Femur (tissue), 1 donor: ENCODE results near the gene NECTIN1.

ENCODE experiments used
- DNase-seq: peaks from one replicate; pipeline ENCODE4 v3.0.0-alpha.2; 2017

NECTIN1 gene

DNA sequence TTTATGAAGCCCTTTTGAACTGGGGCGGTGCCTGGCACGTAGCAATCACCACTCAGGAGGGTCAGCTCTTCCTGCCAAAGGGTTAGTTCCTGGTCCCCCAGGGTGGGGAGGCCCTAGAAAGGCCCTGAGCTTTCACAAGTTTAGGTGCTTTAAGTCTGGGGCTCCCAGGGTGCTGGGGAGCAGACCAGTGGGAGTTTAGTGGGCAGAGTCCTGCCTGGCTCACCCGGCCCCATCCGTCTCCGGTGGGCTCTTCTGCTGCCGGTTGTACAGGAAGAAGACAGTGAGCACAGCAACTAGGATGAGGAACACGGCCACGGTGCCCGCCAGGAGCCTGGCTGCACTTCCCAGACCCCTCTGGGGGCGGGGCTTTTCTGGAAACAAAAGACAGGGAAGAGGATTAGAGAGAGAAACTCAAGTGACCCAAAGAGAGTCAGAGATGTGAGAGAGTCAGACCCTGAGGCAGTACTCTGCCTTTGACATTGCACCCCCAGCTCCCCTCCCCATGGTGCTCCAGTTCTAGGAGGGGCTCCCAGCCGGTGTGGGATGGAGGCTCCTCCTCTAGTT lies 89.3 kb downstream of the NECTIN1 start:
- no peak for DNase-seq

DNA sequence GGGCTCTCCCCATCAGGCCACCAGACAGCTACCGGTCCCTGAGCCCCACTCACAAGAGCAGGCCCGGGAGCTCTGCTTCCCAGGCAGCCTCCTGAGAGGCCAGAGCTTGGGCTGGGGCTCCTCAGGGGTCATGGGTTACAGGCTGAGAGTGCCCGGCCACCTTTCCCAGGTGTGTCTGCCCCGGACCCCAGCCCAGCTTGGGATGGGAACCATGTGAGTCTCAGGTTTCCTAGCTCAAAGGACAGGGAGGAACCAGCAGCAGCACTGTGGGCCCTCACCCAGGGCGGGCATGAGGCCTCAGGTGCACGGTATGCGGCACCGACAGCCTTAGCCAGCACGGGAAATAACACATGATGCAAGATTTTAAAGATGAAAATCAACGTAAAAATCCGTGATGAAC lies 90.1 kb downstream of the NECTIN1 start:
- no peak for DNase-seq

- no peak for DNase-seq
Observed at GRCh38 chr11:119637481-119637880, 91.5 kb downstream of the NECTIN1 start.

DNA sequence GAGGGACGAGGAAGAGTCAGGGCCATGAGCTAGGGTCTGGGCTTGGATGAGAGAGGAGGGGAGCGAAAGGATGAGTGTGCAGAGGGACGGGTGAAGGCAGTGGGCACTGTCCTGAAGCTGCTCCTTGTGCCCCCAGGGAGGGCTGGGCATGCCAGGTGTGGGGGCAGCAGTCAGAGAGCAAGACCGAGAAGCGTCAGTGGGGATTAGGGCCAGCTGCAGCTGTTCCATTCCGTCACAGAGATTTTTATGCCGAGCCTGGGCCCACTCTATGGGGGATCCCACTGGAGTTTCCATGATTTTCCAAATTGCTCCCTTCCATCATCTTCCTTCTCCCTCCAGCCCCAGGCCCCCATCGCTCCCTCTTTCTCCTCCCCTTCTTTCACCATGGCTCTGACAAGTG lies 93.2 kb downstream of the NECTIN1 start:
- DNase-seq, result peak; percentile 57

GRCh38 chr11:119635041-119635740 lies 93.8 kb downstream of the NECTIN1 start:
- DNase-seq, result no peak

DNA sequence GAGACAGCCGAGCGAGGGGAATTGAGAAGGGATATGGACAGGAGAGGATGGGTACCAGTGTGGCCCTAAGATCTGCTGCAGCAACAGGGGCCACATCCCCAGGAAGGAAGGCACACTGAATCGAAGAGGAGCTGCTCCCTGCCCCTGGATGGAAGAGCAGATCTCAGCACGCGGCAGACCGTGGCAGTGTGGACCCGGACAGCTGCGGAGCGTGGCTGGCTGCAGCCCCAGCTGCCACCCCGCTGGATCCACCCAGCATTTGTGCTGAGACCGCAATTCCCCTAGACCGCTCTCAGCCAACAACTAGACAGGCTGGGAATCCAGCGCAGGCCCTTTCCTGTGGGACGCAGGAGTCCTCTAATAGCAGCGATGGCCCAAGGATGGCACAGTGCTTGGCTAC lies 94.7 kb downstream of the NECTIN1 start:
- peak; percentile 57 for DNase-seq

DNA sequence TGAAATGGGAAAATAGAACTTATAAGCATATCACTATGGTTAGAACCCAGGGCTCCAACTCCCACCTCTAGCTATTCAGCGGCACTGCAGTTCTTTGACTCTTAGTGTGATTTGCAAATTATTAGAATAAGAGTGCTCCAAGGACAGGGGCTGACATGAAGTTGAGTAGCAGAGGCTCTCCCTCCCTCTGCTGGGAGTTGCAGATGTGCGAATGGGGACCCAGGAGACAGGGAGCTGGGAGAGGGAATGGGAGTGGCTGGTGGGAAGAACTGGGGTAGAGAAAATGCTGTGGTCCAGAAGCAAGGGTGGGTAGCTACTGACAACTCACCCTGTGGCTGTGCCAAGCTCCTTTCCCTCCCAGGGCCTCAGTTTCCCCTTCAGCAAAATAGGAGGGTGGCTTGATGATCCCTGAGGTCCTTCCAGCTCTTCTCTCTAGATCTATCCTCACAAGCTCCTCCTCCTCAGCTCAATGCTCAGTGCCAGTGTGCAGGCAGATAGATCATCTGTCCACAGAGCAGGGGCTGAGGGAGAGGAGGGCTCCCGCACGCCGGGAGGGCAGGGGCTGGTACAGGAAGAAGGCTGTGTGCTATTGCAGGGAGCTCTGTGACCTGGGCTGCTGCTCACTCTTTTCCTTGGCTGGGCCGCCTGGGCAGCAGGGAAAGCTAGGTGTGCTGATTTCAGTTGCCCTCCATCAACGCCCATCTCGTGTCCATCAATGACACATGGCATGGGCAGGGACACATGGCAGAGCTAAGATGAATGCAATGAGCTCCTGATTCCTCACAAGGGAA lies 99.0 kb downstream of the NECTIN1 start:
- no peak for DNase-seq

GRCh38 chr11:119629085-119629484 lies 99.9 kb downstream of the NECTIN1 start:
- DNase-seq, result no peak

GRCh38 chr11:119627286-119627685 lies 101.7 kb downstream of the NECTIN1 start:
- no peak for DNase-seq

DNA sequence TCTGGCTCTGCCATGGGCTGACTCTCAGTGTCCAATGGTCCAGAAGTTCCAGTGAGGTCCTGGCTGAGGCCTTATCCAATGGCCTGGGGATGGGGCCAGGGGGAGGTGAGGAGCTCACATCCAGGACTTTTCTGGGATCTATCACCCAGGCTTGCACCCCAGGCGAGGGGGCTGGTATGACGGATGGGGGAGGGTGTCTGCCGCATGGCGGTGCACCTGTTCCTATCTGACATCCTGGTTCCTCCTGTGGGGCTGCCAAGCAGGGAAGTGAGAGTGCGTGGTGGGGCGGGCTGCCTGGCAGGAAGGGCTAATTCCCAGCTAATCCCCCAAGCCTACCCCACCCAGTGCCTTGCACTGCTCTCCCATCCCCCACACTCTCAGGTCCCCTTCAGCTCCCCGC lies 102.1 kb downstream of the NECTIN1 start:
- DNase-seq, result peak; percentile 74

DNA sequence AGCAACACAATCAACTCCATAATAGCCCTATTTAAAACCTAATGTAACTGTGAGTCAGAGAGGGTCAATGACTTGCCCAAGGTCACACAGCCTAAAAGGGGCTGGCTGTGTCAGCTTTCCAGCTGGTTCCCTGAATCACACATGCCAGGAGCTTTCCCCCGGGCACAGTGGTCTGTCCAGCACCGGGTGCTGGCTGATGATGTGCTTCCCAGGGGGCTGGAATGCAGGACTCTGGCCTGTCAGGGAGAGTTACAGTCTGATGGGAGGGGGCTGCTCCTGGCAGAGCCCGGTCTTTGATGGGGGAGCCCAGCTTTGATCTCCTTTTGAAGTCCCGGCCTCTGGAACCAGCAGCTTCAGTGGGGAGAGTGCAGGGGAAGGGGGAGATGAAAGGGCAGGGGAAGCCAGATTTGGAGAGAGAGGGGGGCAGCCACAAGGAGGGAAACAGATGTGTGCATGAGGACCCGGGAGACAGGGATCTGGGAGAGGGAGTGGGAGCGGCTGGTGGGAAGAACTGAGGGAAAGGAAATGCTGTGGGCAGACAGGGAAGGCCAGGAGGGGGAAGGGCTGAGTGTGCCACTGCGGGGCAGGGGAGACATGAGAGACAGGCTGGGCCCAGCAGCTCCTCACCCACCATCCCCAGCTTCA lies 102.7 kb downstream of the NECTIN1 start:
- DNase-seq, result peak; percentile 43

- peak; percentile 53 for DNase-seq
Observed at GRCh38 chr11:119625206-119625978, 103.6 kb downstream of the NECTIN1 start.

DNA sequence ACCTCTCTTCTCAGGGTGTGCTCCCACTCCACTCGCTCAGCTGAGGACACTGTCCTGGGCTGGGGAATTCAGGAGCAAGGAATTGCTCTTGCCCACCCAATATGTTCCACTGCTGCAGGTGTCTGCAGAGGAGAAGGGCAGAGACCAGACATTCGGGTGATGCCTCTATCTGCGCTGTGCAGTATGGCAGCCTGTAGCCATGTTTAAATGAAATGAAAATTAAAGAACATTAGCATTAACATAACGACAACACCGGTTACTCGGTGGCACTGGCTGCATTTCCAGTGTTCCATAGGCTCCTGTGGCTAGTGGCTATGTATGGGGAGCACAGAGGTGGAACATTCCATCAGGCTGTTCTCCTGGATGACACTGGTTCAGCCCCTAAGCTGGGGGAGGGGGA lies 104.4 kb downstream of the NECTIN1 start:
- no peak for DNase-seq

DNA sequence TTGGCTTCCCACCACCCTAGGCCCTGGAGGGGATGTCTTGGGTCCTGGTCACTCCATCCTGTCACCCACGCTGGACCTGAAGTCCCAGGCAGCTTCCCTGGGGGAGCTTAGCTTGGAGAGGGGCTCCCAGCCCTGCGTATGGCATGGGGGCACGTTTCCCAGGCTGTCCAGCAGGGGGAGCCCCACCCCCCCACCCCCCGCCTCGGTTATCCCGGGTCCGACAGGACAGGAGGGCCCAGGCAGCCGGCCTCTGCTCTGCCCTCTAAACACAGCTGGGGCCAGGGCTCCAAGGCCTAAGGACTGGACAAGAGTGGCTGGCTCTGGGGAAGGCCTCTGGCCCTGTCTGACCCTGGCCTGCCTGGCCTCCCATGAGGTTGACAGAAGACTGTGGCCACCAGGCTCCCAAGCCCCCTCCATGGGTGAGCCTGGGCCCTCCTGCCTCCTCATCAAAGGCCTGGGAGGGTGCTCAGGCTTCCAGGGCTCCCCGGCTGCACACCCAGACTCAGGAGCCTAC lies 104.8 kb downstream of the NECTIN1 start:
- no peak for DNase-seq

DNA sequence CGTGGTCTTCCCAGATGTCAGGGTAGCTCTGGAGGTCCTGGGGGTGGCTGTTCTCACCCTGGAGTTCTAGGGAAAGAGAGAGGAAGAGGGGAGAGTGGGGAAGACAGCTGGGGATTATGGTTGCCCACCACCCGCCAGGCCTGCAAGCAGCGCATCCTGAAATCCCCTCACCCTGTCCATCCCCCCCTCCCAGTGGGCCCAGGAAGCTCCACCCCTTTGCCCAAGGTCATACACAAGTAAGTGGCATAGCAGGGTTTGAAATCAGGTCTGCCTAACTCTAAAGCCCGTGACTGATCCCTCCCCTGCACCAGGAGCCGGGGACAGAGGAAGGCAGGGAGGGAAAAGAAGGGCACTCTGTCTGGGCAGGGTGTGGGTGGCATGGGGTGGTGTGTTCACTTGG lies 105.3 kb downstream of the NECTIN1 start:
- no peak for DNase-seq

DNA sequence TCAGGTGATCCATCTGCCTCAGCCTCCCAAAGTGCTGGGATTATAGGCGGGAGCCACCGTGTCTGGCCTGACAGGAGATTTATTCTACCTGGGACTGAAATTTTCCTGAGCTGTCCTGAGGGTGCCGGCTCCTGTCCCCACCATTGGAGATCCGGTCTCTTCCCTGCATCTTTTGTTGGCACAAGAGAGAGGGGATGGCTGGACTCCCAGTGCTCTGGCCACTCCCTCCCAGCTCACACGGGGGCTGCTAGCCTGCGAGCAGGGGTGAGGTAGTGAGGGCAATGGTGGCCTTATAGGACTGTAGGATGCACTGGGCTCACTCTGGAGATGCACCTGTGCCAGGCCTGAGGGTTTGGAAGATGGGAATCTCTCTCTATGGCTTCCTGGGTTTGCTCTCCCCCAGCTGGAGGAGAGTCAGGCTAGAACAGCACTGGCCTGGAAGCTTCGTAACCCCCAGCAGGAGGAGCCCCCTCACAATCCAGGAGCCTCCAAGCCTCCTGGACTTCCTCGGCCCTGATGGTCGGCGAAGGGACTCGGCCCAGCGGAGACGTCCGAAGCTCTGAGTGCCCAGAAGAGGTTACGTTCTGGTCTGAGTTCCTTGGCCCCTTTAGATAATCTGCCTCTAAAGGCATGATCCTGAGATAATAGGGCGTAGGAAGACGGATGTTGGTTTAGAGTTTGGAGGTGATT lies 106.4 kb downstream of the NECTIN1 start:
- DNase-seq, result no peak

DNA sequence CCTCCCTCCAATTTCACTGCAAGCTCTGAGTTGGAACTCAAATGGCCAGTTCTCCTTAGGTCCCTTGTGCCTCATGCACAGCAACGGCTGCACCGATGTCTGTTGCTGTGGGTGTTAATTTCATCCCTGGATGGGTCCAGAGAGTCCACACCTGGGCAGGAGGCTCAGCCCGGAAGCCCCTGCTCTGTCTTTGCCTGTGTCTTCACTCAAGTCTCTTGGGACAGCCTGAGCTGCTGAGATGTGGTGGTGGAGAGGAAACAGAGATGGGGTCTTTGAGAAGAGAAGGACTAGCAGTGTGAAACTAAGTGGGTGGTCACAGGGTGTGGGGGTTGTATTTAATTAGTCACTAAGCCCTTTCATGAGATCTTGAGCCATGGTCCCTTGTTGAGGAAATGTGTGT lies 109.3 kb downstream of the NECTIN1 start:
- DNase-seq, result no peak

DNA sequence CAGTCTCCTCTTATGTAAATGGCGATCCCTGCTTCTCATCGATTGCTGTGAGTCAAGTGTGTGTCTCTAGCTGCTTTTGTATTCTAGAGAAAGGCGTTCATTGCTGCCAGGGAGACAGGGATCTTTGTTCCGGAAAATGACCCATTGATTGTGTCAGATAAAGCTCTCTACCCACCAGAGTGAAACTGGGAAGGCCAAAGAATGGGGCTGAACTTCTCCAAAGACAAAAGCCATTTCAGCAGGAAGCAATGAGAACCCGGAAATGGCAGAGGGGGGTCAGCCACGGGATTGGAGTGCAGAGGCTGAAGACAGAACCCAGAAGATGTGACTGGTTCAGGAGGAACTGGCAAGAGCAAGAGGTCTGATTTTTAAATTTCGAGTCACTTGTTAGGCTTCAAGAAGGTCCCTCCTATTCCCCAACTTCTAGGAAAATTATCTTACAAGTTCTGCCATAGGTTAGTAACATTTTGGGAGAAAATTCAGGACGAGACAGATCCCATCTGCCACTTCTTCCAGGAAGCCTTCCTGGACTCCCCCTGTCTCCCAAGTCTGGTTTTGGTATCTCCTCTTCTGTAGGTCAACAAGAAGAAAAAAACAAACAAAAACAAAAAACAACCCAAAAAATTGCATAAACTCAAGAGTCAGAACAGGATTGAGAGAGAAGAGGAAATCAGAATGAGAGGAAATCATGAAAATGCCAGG lies 110.6 kb downstream of the NECTIN1 start:
- peak; percentile 46 for DNase-seq

- no peak for DNase-seq
Observed at GRCh38 chr11:119617340-119617713, 111.7 kb downstream of the NECTIN1 start.

DNA sequence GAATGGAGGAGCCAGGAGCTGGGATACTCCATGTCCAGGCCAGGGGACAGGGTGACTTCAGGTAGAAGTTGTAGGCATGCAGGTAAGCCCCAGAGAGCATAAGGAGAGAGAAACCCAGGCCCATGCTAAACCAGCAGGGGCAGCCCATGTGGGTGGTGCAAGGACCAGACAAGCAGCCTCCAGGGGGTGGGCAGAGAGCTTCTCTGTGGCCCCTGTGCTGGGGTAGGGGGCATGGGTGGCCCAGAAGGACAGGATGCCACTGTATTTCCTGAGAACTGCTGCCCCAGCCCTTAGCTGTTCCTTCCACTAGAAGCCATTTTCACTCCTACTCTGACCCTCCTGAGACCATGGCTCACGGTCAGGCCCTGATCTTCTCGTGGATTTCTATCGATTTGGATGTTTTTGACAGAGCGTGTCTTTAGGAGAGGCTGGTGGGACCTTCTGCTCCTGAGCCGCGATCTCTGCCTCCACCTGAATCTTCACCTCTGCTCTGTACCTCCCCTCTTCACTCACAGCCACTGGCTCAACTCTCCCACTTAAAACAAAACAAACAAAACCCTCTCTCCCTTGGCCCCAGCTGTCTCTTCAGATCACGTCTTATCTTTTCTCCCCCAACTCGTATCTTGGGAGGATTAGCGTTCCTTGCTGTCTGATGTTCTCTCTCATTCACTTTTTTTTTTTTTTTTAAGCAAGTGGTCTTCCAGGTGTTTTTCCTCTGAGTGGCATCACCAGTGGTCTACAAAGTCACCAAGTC lies 112.2 kb downstream of the NECTIN1 start:
- no peak for DNase-seq

DNA sequence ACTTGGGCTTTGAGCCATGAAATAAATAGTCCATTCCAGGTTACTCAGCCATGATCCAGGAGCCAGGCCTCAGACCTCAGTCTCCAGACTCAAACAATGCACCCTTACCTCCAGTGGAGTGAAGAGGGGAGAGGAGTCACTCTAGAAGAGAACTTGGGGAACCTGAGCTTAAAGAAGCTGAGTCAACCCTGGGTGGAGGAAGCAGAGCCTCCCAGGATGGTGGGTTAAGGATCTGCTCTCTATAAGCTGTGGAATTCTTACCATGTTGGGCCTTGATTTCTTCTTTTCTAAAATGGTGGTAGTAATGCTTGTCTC lies 113.2 kb downstream of the NECTIN1 start:
- DNase-seq, result no peak
